Measurements from ENCODE around the gene RAD51B. TPM values are rescaled to one million over a fixed set of nuclear protein-coding genes. Genes with fewer than 3 reads are reported as not detected.
"Not testable (repeated sequence)": the region's sequence is repeated elsewhere in the genome, so short reads cannot be mapped to it uniquely, and the experiment has no call there.

The RAD51B gene
- total RNA-seq, 2 donors from 2014 or later, result 31.1 to 67.3 TPM

DNA sequence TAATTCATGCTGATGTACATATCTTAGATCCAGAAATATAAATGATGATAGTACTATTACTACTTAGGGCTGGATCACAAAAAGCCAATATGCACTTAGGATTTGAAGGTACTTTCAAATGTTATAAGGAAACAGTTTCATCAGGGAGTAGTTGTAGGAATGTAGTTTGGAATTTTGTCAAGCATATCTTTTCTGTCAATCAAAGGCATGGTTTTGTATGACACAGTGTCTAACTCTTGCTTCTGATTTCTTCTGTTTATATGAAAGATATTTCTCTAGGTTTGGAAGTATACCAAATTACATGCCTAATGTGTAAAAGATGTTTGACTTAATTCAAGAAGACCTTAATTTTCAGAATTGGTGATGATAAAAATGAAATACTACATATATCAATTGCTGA is 135.7 kb downstream of the RAD51B start:
- no peak for ATAC-seq
- no peak for DNase-seq (ENCODE audit: low spot score)
- Mint-ChIP-seq H3K4me1 (ENCODE audit: low read depth in 2 of 2) (no peaks in the 10 kb centered on the region), H3K4me3 (no peak overlapping the region), H3K27ac (no peak overlapping the region), H3K27me3 (no peaks in the 10 kb centered on the region), H3K36me3 (no peaks in the 10 kb centered on the region), H3K9me3 (no peaks in the 10 kb centered on the region)

- Mint-ChIP-seq H3K9me3 (no peaks in the 10 kb centered on the region), H3K27me3 (no peaks in the 10 kb centered on the region), H3K27ac (no peak overlapping the region), H3K4me1 (ENCODE audit: low read depth in 2 of 2) (peaks cover 0 to 5% of the 10 kb centered on the region in 2 donors), H3K36me3 (no peaks in the 10 kb centered on the region), H3K4me3 (no peak overlapping the region)
- ATAC-seq, result no peak
- DNase-seq (ENCODE audit: low spot score), result no peak
Observed at GRCh38 chr14:67957946-67958345, 138.4 kb downstream of the RAD51B start.

DNA sequence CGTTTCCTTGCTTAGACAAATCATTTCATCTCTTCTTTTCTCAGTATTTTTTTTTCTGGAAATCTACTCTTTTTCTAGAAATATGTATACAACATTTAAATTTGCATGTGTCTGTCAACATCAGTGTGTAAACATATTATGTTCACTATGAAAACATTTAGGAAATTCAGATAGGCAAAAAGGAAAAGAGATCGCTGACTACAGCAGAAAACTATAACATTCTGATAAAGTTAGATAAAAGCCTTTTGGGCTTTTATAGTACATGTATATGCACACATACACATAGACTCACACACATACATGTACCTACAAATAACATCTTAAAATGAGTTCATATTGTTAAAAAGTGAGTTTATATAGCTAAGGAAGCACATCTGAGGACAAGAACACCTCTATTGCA is 142.1 kb downstream of the RAD51B start:
- Mint-ChIP-seq H3K27me3 (no peaks in the 10 kb centered on the region), H3K9me3 (no peaks in the 10 kb centered on the region), H3K4me1 (ENCODE audit: low read depth in 2 of 2) (peaks cover 0 to 5% of the 10 kb centered on the region in 2 donors), H3K4me3 (no peak overlapping the region), H3K36me3 (no peaks in the 10 kb centered on the region), H3K27ac (no peak overlapping the region)
- DNase-seq (ENCODE audit: low spot score), result no peak
- ATAC-seq, result no peak

DNA sequence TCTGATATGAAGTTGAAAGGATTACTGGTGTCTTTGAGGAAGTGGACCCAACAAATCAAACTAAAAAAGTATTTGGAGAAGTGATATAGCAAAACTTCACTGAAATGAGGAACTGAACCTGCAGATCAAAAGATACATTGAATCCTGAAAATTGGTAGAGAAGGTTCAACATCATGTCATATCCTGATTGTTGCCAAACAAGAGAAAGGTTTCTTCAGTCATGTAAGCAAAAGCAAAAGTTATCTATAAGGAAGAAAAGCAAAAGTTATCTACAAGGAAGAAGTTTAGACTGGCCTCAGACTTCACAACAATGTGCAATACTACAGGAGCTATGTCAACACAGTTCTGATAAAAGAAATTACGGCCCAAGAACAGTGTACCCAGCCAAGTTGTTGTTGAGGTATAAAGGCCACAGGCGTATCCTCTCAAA is 142.7 kb downstream of the RAD51B start:
- peaks cover 0 to 5% of the 10 kb centered on the region in 2 donors for H3K4me1 Mint-ChIP-seq (ENCODE audit: low read depth in 2 of 2)
- no peak for DNase-seq (ENCODE audit: low spot score)
- peak in 1 of 2 donors; percentile 41 for ATAC-seq
- H3K27me3 Mint-ChIP-seq, result no peaks in the 10 kb centered on the region
- H3K4me3 Mint-ChIP-seq, result no peak overlapping the region
- H3K9me3 Mint-ChIP-seq, result no peaks in the 10 kb centered on the region
- H3K36me3 Mint-ChIP-seq, result no peaks in the 10 kb centered on the region
- no peak overlapping the region for H3K27ac Mint-ChIP-seq

DNA sequence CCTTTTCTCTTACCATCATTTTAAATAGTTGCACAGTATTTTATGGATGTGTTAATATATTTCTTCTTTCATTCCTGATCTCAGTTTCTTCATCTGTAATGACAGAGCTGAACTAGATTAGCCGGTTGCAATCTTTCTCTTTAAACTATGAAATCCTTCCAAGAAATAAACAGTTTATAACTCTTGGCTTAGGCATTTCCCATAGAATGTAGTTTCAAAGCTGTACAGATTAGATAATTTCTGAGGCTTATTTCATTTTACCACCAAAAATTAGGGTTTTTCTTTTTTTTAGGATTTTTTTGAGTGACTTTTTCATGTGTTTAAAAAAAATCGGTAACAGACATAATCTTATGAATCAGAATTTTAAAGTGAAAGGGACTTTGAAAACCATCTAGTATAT is 144.0 kb downstream of the RAD51B start:
- H3K36me3 Mint-ChIP-seq, result peaks cover 4% of the 10 kb centered on the region
- no peaks in the 10 kb centered on the region for H3K27me3 Mint-ChIP-seq
- ATAC-seq, result no peak
- no peak overlapping the region for H3K4me3 Mint-ChIP-seq
- no peak for DNase-seq (ENCODE audit: low spot score)
- H3K27ac Mint-ChIP-seq, result no peak overlapping the region
- peaks cover 0 to 5% of the 10 kb centered on the region in 2 donors for H3K4me1 Mint-ChIP-seq (ENCODE audit: low read depth in 2 of 2)
- no peaks in the 10 kb centered on the region for H3K9me3 Mint-ChIP-seq

- Mint-ChIP-seq H3K4me1 (ENCODE audit: low read depth in 2 of 2) (peaks cover 0 to 5% of the 10 kb centered on the region in 2 donors), H3K4me3 (no peak overlapping the region), H3K9me3 (no peaks in the 10 kb centered on the region), H3K27ac (no peak overlapping the region), H3K27me3 (no peaks in the 10 kb centered on the region), H3K36me3 (peaks cover 6% of the 10 kb centered on the region)
- ATAC-seq (no peak), DNase-seq (ENCODE audit: low spot score) (no peak)
Observed at GRCh38 chr14:67963960-67964812, 144.6 kb downstream of the RAD51B start.

DNA sequence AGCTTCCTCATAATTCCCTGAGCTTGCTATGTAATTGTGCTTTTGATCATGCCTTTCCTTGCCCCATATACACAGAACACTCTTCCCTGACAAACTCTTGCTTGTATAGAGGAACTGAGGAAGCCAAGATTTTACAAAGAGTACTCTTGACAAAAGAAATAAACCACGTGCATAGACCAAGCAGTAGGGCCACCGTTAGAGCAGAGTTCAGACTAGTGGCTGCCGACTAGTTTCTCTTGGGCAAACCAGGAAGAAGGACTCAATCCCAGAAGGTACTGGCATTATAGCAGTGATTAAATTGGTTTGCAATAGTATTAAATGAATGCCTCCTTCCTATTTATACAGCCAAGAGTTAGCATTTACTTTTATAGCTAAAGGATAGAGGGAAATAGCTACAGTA is 146.1 kb downstream of the RAD51B start:
- ATAC-seq (no peak), DNase-seq (ENCODE audit: low spot score) (no peak)
- H3K9me3 Mint-ChIP-seq, result no peaks in the 10 kb centered on the region
- H3K36me3 Mint-ChIP-seq, result peaks cover 6% of the 10 kb centered on the region
- H3K4me1 Mint-ChIP-seq (ENCODE audit: low read depth in 2 of 2), result peaks cover 0 to 5% of the 10 kb centered on the region in 2 donors
- H3K27ac Mint-ChIP-seq, result no peak overlapping the region
- no peak overlapping the region for H3K4me3 Mint-ChIP-seq
- H3K27me3 Mint-ChIP-seq, result no peaks in the 10 kb centered on the region

- H3K4me3 Mint-ChIP-seq, result no peak overlapping the region
- no peaks in the 10 kb centered on the region for H3K27me3 Mint-ChIP-seq
- no peak for ATAC-seq
- DNase-seq (ENCODE audit: low spot score), result no peak
- no peak overlapping the region for H3K27ac Mint-ChIP-seq
- peaks cover 6% of the 10 kb centered on the region for H3K36me3 Mint-ChIP-seq
- peaks cover 0 to under 1% of the 10 kb centered on the region in 2 donors for H3K4me1 Mint-ChIP-seq (ENCODE audit: low read depth in 2 of 2)
- H3K9me3 Mint-ChIP-seq, result no peaks in the 10 kb centered on the region
Observed at GRCh38 chr14:67967206-67967605, 147.6 kb downstream of the RAD51B start.

GRCh38 chr14:67967970-67968369 is 148.4 kb downstream of the RAD51B start:
- H3K4me1 Mint-ChIP-seq (ENCODE audit: low read depth in 2 of 2); ATAC-seq; H3K27ac Mint-ChIP-seq; H3K27me3 Mint-ChIP-seq; H3K36me3 Mint-ChIP-seq; H3K9me3 Mint-ChIP-seq; DNase-seq (ENCODE audit: low spot score); H3K4me3 Mint-ChIP-seq: not testable (repeated sequence)

GRCh38 chr14:67970923-67971322 is 151.3 kb downstream of the RAD51B start:
- Mint-ChIP-seq H3K36me3 (peaks cover 6% of the 10 kb centered on the region), H3K27ac (no peak overlapping the region), H3K4me3 (no peak overlapping the region), H3K27me3 (no peaks in the 10 kb centered on the region), H3K4me1 (ENCODE audit: low read depth in 2 of 2) (no peaks in the 10 kb centered on the region), H3K9me3 (no peaks in the 10 kb centered on the region)
- DNase-seq (ENCODE audit: low spot score) (no peak), ATAC-seq (no peak)

DNA sequence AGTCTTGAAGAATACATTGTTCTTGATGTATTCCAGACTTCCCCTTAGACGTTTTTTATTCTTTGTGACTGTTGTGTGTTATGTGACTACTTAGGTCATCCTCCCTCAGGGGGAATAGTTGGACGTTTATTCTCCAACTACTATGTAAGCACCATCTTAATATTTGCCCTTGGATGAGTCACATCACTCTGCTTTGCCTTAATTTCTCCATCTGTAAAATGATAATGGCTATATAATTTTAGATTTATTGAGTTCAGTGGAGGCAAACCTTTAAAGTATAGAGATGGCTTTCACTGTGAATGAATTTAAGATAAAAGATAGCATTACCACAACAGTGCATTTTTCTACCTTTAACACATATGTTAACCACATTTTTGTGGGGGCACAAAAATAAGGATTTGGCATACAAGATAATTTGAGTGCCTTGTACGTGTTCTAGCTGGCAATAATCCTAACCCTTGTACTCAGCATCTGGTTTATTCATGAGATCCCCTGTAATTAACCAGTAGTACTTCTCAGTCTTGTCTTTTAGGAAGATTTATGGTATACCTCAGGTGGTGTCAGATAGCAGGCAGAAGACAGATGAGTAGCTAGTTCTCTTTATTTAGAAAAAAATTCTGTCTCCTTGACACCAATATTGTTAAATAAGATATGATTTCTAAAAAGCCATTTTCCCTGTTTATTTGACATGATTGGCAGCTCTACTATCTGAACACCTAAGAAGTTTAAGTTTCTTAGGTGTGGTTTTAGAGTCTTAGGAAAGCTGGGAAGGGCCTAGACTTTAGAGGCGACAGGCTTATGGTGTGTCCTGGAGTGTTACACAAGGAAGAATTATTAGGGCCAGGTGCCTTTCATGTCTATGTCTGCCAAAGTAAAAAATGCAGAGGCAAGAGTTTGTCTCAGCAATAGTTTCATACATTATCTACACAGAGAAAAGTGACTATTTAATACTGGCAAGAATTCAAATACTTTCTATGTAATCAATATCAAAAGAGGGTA is 152.3 kb downstream of the RAD51B start:
- H3K4me1 Mint-ChIP-seq (ENCODE audit: low read depth in 2 of 2), result no peaks in the 10 kb centered on the region
- no peaks in the 10 kb centered on the region for H3K27me3 Mint-ChIP-seq

GRCh38 chr14:67973436-67973835 is 153.9 kb downstream of the RAD51B start:
- ATAC-seq (no peak), DNase-seq (ENCODE audit: low spot score) (no peak)
- Mint-ChIP-seq H3K4me3 (no peak overlapping the region), H3K27ac (no peak overlapping the region), H3K9me3 (no peaks in the 10 kb centered on the region), H3K27me3 (no peaks in the 10 kb centered on the region), H3K4me1 (ENCODE audit: low read depth in 2 of 2) (no peaks in the 10 kb centered on the region), H3K36me3 (peaks cover 4% of the 10 kb centered on the region)

More for the DNA sequence above, 152.3 kb downstream of the RAD51B start:
- DNase-seq (ENCODE audit: low spot score) (no peak), ATAC-seq (no peak)
- H3K9me3 Mint-ChIP-seq, result no peaks in the 10 kb centered on the region
- no peak overlapping the region for H3K27ac Mint-ChIP-seq
- no peak overlapping the region for H3K4me3 Mint-ChIP-seq
- peaks cover 6% of the 10 kb centered on the region for H3K36me3 Mint-ChIP-seq

GRCh38 chr14:67975470-67975869 is 155.9 kb downstream of the RAD51B start:
- Mint-ChIP-seq H3K9me3 (no peaks in the 10 kb centered on the region), H3K27me3 (no peaks in the 10 kb centered on the region), H3K27ac (no peak overlapping the region), H3K36me3 (no peaks in the 10 kb centered on the region), H3K4me1 (ENCODE audit: low read depth in 2 of 2) (no peaks in the 10 kb centered on the region), H3K4me3 (no peak overlapping the region)
- ATAC-seq (no peak), DNase-seq (ENCODE audit: low spot score) (no peak)
